Stimulated activated naive CD4-positive, alpha-beta T cell treated with Interleukin-2 at 50 U/mL for 16 hours (primary cell): ENCODE data around the gene SPO11.

Experiments
- DNase-seq: peaks from one replicate; lab custom pipeline; 2025; lab: John Stamatoyannopoulos, UW

The SPO11 gene

GRCh38 chr20:57310821-57311514, 18.6 kb upstream of the SPO11 start:
- no peak for DNase-seq

GRCh38 chr20:57312138-57312537, 17.5 kb upstream of the SPO11 start:
- DNase-seq, result no peak

- DNase-seq, result no peak
These were observed 16.4 kb upstream of the SPO11 start for GRCh38 chr20:57313230-57313629.

- no peak for DNase-seq
These were observed 15.7 kb upstream of the SPO11 start for GRCh38 chr20:57313951-57314350.

GRCh38 chr20:57315083-57315975, 14.3 kb upstream of the SPO11 start:
- no peak for DNase-seq

GRCh38 chr20:57315976-57316480, 13.6 kb upstream of the SPO11 start:
- no peak for DNase-seq

- no peak for DNase-seq
These were observed 12.8 kb upstream of the SPO11 start for GRCh38 chr20:57316795-57317201.

GRCh38 chr20:57317316-57317788, 12.3 kb upstream of the SPO11 start:
- DNase-seq, result no peak

GRCh38 chr20:57317789-57318371, 11.7 kb upstream of the SPO11 start:
- DNase-seq, result no peak

GRCh38 chr20:57319584-57319983, 10.0 kb upstream of the SPO11 start:
- no peak for DNase-seq

- no peak for DNase-seq
These were observed 9.2 kb upstream of the SPO11 start for GRCh38 chr20:57320358-57320757.

GRCh38 chr20:57321142-57321541, 8.5 kb upstream of the SPO11 start:
- no peak for DNase-seq

GRCh38 chr20:57322476-57322875, 7.1 kb upstream of the SPO11 start:
- DNase-seq, result no peak

GRCh38 chr20:57323034-57323433, 6.6 kb upstream of the SPO11 start:
- no peak for DNase-seq

GRCh38 chr20:57325632-57326356, 3.8 kb upstream of the SPO11 start:
- no peak for DNase-seq

- DNase-seq, result no peak
These were observed 2.7 kb upstream of the SPO11 start for GRCh38 chr20:57326667-57327455.

GRCh38 chr20:57327820-57328219, 1.8 kb upstream of the SPO11 start:
- DNase-seq, result no peak

GRCh38 chr20:57330998-57331397, 1.4 kb downstream of the SPO11 start:
- no peak for DNase-seq

GRCh38 chr20:57332105-57333089, 2.8 kb downstream of the SPO11 start:
- DNase-seq, result no peak

- no peak for DNase-seq
These were observed 5.8 kb downstream of the SPO11 start for GRCh38 chr20:57335392-57335791.
